Subcutaneous abdominal adipose tissue (tissue), 5 donors: ENCODE results near the gene FARP2.
A peak's percentile ranks its signal among the peaks of the same experiment; 100 is the strongest.

Source experiments
- H3K27ac ChIP-seq: one replicate; pipeline ENCODE4 v1.7.0; 2013; ENCODE audit warnings: low read depth, mild to moderate bottlenecking, inconsistent platforms, low read length, moderate library complexity
- H3K27me3 ChIP-seq, 5 donors: one replicate each; pipeline ENCODE4 v1.7.0; 2013; ENCODE audit warnings: low read length in 5 of 5, inconsistent platforms in 1 of 5; ENCODE audit not compliant: control insufficient read depth in 5 of 5, insufficient read depth in 4 of 5
- H3K36me3 ChIP-seq, 5 donors: one replicate each; pipeline ENCODE4 v1.7.0; 2013; ENCODE audit warnings: low read length in 5 of 5; ENCODE audit not compliant: control insufficient read depth in 5 of 5, insufficient read depth in 5 of 5
- H3K4me1 ChIP-seq, 5 donors: one replicate each; pipeline ENCODE4 v1.7.0; 2013; ENCODE audit warnings: low read length in 5 of 5, mild to moderate bottlenecking in 3 of 5, moderate library complexity in 1 of 5; ENCODE audit not compliant: control insufficient read depth in 5 of 5, insufficient read depth in 5 of 5
- H3K4me3 ChIP-seq, 5 donors: one replicate each; pipeline ENCODE4 v1.7.0; 2013; ENCODE audit warnings: low read length in 5 of 5, low read depth in 1 of 5
- H3K9ac ChIP-seq, 5 donors: one replicate each; pipeline ENCODE4 v1.7.0; 2013; ENCODE audit warnings: low read length in 5 of 5, mild to moderate bottlenecking in 4 of 5, moderate library complexity in 3 of 5
- H3K9me3 ChIP-seq, 5 donors: one replicate each; pipeline ENCODE4 v1.7.0; 2013; ENCODE audit warnings: low read length in 5 of 5; ENCODE audit not compliant: control insufficient read depth in 5 of 5
- donor health status: healthy.
- donor health status: healthy.
- donor health status: healthy.
- donor health status: healthy.
- donor health status: healthy.

Gene FARP2

GRCh38 chr2:241323778-241324177 is 32.3 kb upstream of the FARP2 start:
- H3K4me1 ChIP-seq: peaks cover 0 to 45% (median 36%) of the 10 kb centered on the region in 5 donors
- H3K27me3 ChIP-seq: no peaks in the 10 kb centered on the region
- peak overlapping the region in 2 of 5 donors; percentile 28 to 41 for H3K9ac ChIP-seq
- no peak overlapping the region for H3K27ac ChIP-seq
- H3K36me3 ChIP-seq: peaks cover 12 to 24% (median 17%) of the 10 kb centered on the region in 5 donors
- no peak overlapping the region for H3K4me3 ChIP-seq
- H3K9me3 ChIP-seq: no peaks in the 10 kb centered on the region

- H3K4me1 ChIP-seq: peaks cover 0 to 42% (median 33%) of the 10 kb centered on the region in 5 donors
- no peak overlapping the region for H3K27ac ChIP-seq
- peak overlapping the region in 1 of 5 donors; percentile 47 for H3K9ac ChIP-seq
- no peaks in the 10 kb centered on the region for H3K9me3 ChIP-seq
- peaks cover 17 to 34% (median 23%) of the 10 kb centered on the region in 5 donors for H3K36me3 ChIP-seq
- no peaks in the 10 kb centered on the region for H3K27me3 ChIP-seq
- no peak overlapping the region for H3K4me3 ChIP-seq
Measured at GRCh38 chr2:241324775-241325174, 31.3 kb upstream of the FARP2 start.

- Histone ChIP-seq H3K9ac (no peak overlapping the region), H3K27ac (no peak overlapping the region), H3K4me3 (no peak overlapping the region), H3K27me3 (no peaks in the 10 kb centered on the region), H3K4me1 (peaks cover 0 to 40% (median 28%) of the 10 kb centered on the region in 5 donors), H3K9me3 (no peaks in the 10 kb centered on the region), H3K36me3 (peaks cover 21 to 38% (median 24%) of the 10 kb centered on the region in 5 donors)
Measured at GRCh38 chr2:241325257-241325656, 30.8 kb upstream of the FARP2 start.

- no peaks in the 10 kb centered on the region for H3K27me3 ChIP-seq
- H3K9me3 ChIP-seq: no peaks in the 10 kb centered on the region
- peaks cover 26 to 51% (median 36%) of the 10 kb centered on the region in 5 donors for H3K36me3 ChIP-seq
- H3K4me1 ChIP-seq: peaks cover 0 to 4% (median 0%) of the 10 kb centered on the region in 5 donors
- no peak overlapping the region for H3K9ac ChIP-seq
- no peak overlapping the region for H3K27ac ChIP-seq
- no peak overlapping the region for H3K4me3 ChIP-seq
Measured at GRCh38 chr2:241329669-241330615, 26.1 kb upstream of the FARP2 start.

- Histone ChIP-seq H3K36me3 (peaks cover 27 to 54% (median 40%) of the 10 kb centered on the region in 5 donors), H3K27ac (no peak overlapping the region), H3K9ac (no peak overlapping the region), H3K4me3 (no peak overlapping the region), H3K4me1 (no peaks in the 10 kb centered on the region), H3K27me3 (no peaks in the 10 kb centered on the region), H3K9me3 (no peaks in the 10 kb centered on the region)
Measured at GRCh38 chr2:241330616-241330981, 25.5 kb upstream of the FARP2 start.

- no peak overlapping the region for H3K27ac ChIP-seq
- peaks cover 0 to 4% (median 0%) of the 10 kb centered on the region in 5 donors for H3K4me1 ChIP-seq
- no peaks in the 10 kb centered on the region for H3K27me3 ChIP-seq
- H3K9ac ChIP-seq: peak overlapping the region in 1 of 5 donors; percentile 32
- H3K4me3 ChIP-seq: no peak overlapping the region
- no peaks in the 10 kb centered on the region for H3K9me3 ChIP-seq
- peaks cover 26 to 57% (median 53%) of the 10 kb centered on the region in 5 donors for H3K36me3 ChIP-seq
Measured at GRCh38 chr2:241334813-241335212, 21.3 kb upstream of the FARP2 start.

GRCh38 chr2:241339839-241340630 is 16.1 kb upstream of the FARP2 start:
- H3K27ac ChIP-seq: peak overlapping the region; percentile 15
- H3K36me3 ChIP-seq: peaks cover 25 to 88% (median 68%) of the 10 kb centered on the region in 5 donors
- no peaks in the 10 kb centered on the region for H3K9me3 ChIP-seq
- H3K4me1 ChIP-seq: peaks cover 0 to 17% (median 8%) of the 10 kb centered on the region in 5 donors
- no peak overlapping the region for H3K4me3 ChIP-seq
- no peak overlapping the region for H3K9ac ChIP-seq
- no peaks in the 10 kb centered on the region for H3K27me3 ChIP-seq

GRCh38 chr2:241340631-241341163 is 15.4 kb upstream of the FARP2 start:
- Histone ChIP-seq H3K9me3 (no peaks in the 10 kb centered on the region), H3K27me3 (no peaks in the 10 kb centered on the region), H3K9ac (no peak overlapping the region), H3K36me3 (peaks cover 19 to 87% (median 70%) of the 10 kb centered on the region in 5 donors), H3K4me3 (no peak overlapping the region), H3K27ac (peak overlapping the region; percentile 15), H3K4me1 (peaks cover 0 to 17% (median 8%) of the 10 kb centered on the region in 5 donors)

- no peak overlapping the region for H3K9ac ChIP-seq
- no peak overlapping the region for H3K4me3 ChIP-seq
- peaks cover 0 to 11% (median 8%) of the 10 kb centered on the region in 5 donors for H3K4me1 ChIP-seq
- H3K27me3 ChIP-seq: no peaks in the 10 kb centered on the region
- H3K9me3 ChIP-seq: no peaks in the 10 kb centered on the region
- H3K36me3 ChIP-seq: peaks cover 11 to 96% (median 81%) of the 10 kb centered on the region in 5 donors
- H3K27ac ChIP-seq: no peak overlapping the region
Measured at GRCh38 chr2:241344925-241345651, 11.0 kb upstream of the FARP2 start.
